Smooth muscle cell (in vitro differentiated cells): ENCODE measurements around the gene STRA8. TPM values are rescaled to one million over a fixed set of nuclear protein-coding genes. Genes with fewer than 3 reads are reported as not detected.
A peak's percentile ranks its signal among the peaks of the same experiment; 100 is the strongest.

Source experiments
- DNase-seq: peaks from one replicate; lab custom pipeline; 2025; ENCODE audit not compliant: unreplicated experiment; lab: John Stamatoyannopoulos, UW
- H2AFZ ChIP-seq: fragments of 200-600 bp; sonication (generic); 2 replicates; pipeline ENCODE4 v1.6.0; 2016; ENCODE audit warnings: antibody characterized with exemption, low read depth, mild to moderate bottlenecking
- H3F3A ChIP-seq: fragments of 200-600 bp; sonication (generic); 2 replicates; pipeline ENCODE4 v1.6.0; 2017; ENCODE audit warnings: antibody characterized with exemption, low read depth
- H3K27ac ChIP-seq: fragments of 200-600 bp; sonication (generic); 2 replicates; pipeline ENCODE4 v1.5.1; 2016; ENCODE audit warnings: low read depth, mild to moderate bottlenecking
- H3K27me3 ChIP-seq: fragments of 200-600 bp; sonication (generic); 2 replicates; pipeline ENCODE4 v1.6.1; 2016; ENCODE audit warnings: low read depth, mild to moderate bottlenecking
- H3K36me3 ChIP-seq: fragments of 200-600 bp; sonication (generic); 2 replicates; pipeline ENCODE4 v1.5.1; 2016; ENCODE audit warnings: low read depth
- H3K4me1 ChIP-seq: fragments of 200-600 bp; sonication (generic); 2 replicates; pipeline ENCODE4 v1.5.1; 2016; ENCODE audit warnings: low read depth
- H3K4me2 ChIP-seq: fragments of 200-600 bp; sonication (generic); 2 replicates; pipeline ENCODE4 v1.6.0; 2016; ENCODE audit warnings: mild to moderate bottlenecking
- H3K4me3 ChIP-seq: fragments of 200-600 bp; sonication (generic); 2 replicates; pipeline ENCODE4 v1.5.1; 2016; ENCODE audit warnings: mild to moderate bottlenecking
- H3K79me2 ChIP-seq: fragments of 200-600 bp; sonication (generic); 2 replicates; pipeline ENCODE4 v1.6.0; 2016; ENCODE audit warnings: low read depth, mild to moderate bottlenecking
- H3K9ac ChIP-seq: fragments of 200-600 bp; sonication (generic); 2 replicates; pipeline ENCODE4 v1.6.0; 2016; ENCODE audit warnings: low read depth
- H3K9me3 ChIP-seq: fragments of 200-600 bp; sonication (generic); replicated peaks from 2 replicates; pipeline ENCODE4 v1.5.1; 2016; ENCODE audit warnings: low read depth
- H4K20me1 ChIP-seq: fragments of 200-600 bp; sonication (generic); 2 replicates; pipeline ENCODE4 v1.6.0; 2016; ENCODE audit warnings: low read depth
- WGBS: methylation state at CpG from one replicate; pipeline ENCODE4 v1.1.7; 2016; ENCODE audit warnings: low lambda C conversion rate; 5-methylcytosine and 5-hydroxymethylcytosine counted together
- polyA plus RNA-seq: library from polyadenylated mRNA; unstranded; fragments of >200 nt; fragmentation: Nextera tagmentation; extraction: Ambion mirVana; gene quantifications from 2 replicates; pipeline ENCODE4 v1.2.1, GENCODE V29; 2016
- total RNA-seq: library from RNA; depleted of rRNA; stranded (reverse); fragments of >200 nt; gene quantifications from 2 replicates; pipeline ENCODE4 v1.2.3, GENCODE V29; 2014
- TF ChIP-seq, protein P1 (sequence below): fragments of 200-600 bp; sonication (generic); IDR thresholded peaks from 2 replicates; pipeline ENCODE4 v1.5.1; 2017; ENCODE audit warnings: borderline replicate concordance, mild to moderate bottlenecking, antibody characterized with exemption; ENCODE audit not compliant: insufficient read depth, poor library complexity, severe bottlenecking

Gene STRA8
- total and polyA plus RNA-seq, 2 experiments from 2014 or later: not detected

DNA sequence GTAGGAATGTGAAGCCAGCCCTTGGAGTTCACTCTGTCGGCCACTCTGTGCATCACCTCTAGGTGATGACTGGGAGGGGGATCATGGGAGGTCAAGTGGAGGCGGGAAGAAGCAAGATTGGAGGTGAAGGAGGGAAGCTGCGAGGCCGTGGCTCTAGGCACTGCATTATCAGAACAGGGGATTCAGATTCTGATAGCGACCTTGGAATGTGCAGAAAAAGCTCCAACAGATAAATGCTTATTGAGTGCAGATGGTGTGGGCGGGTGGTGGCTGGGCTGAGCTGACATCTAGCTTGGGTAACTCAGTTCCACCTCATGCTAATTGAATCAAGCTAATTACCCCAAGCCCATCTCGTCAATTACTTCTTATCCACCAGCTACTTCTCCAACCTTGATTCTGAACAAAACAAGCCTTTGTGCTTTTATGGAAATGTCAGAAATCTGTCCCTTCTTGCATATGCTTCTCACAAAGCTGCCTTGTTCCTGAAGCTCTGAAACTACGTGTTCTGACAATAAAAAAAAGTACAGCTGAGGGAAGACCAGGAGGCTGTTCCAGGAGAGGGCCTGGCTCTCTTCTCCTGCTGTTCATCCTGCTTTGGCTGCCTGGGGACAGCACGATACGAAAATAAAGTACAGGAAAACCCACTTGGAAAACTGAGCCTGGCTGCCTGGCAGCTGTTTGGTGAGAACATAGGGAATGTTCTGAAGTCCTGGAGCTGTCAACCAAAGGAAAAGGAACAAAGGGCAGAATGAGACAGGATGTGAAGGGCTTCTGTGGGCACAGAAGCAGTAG lies 27.5 kb downstream of the STRA8 start:
- no peaks in the 10 kb centered on the region for H3K79me2 ChIP-seq
- no peaks in the 10 kb centered on the region for H3K27me3 ChIP-seq
- H3K4me1 ChIP-seq: peaks cover 10% of the 10 kb centered on the region
- TF ChIP-seq, protein P1, sequence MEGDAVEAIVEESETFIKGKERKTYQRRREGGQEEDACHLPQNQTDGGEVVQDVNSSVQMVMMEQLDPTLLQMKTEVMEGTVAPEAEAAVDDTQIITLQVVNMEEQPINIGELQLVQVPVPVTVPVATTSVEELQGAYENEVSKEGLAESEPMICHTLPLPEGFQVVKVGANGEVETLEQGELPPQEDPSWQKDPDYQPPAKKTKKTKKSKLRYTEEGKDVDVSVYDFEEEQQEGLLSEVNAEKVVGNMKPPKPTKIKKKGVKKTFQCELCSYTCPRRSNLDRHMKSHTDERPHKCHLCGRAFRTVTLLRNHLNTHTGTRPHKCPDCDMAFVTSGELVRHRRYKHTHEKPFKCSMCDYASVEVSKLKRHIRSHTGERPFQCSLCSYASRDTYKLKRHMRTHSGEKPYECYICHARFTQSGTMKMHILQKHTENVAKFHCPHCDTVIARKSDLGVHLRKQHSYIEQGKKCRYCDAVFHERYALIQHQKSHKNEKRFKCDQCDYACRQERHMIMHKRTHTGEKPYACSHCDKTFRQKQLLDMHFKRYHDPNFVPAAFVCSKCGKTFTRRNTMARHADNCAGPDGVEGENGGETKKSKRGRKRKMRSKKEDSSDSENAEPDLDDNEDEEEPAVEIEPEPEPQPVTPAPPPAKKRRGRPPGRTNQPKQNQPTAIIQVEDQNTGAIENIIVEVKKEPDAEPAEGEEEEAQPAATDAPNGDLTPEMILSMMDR: no peak
- no peak for DNase-seq
- H3F3A ChIP-seq: no peaks in the 10 kb centered on the region
- WGBS: 27% methylated on average over 10 of the region's 10 CpGs
- no peaks in the 10 kb centered on the region for H3K9me3 ChIP-seq
- H3K9ac ChIP-seq: no peak overlapping the region
- H3K27ac ChIP-seq: no peak overlapping the region
- H3K4me3 ChIP-seq: no peak overlapping the region
- H3K36me3 ChIP-seq: no peaks in the 10 kb centered on the region
- H2AFZ ChIP-seq: no peak overlapping the region
- no peaks in the 10 kb centered on the region for H4K20me1 ChIP-seq
- peak overlapping the region; percentile 7 for H3K4me2 ChIP-seq

DNA sequence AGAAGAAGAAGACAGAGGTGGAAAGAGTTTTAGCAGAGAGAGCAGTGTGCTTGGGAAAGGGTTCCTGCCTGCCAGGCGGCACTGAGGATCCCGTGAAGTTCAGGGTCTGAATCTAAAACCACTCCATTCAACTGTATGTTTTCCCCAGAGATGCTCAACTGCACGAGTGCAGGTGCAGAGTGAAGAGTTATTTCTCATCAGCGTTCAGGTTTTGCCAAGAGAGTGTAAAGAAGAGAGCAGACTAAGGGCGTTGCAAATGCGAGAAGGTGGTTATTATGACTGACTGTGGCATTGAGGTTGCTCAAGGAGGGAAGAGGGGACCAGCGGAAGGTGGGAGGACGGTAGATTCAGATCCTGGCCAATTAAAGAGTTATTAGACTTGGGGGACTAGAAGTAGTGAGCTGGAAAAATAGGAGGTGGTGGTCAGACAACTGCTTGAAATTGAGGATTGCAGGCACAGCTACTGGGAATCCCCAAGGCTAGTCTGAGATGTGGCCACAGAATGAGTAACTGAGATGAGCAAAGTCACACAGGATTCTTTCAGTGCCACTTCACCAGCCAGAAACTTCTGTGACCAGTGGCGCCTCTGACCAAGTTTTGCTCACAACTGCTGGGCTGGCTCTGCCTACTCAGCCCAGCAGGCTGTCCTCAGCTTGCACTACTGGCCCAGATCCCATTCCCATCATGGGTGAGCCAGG lies 29.1 kb downstream of the STRA8 start:
- H2AFZ ChIP-seq: no peak overlapping the region
- no peaks in the 10 kb centered on the region for H3F3A ChIP-seq
- no peaks in the 10 kb centered on the region for H3K79me2 ChIP-seq
- WGBS: 90% methylated on average over 9 of the region's 9 CpGs
- no peak overlapping the region for H3K9ac ChIP-seq
- no peak overlapping the region for H3K4me2 ChIP-seq
- no peaks in the 10 kb centered on the region for H3K36me3 ChIP-seq
- peaks cover 10% of the 10 kb centered on the region for H3K4me1 ChIP-seq
- H3K9me3 ChIP-seq: peaks cover 6% of the 10 kb centered on the region
- DNase-seq: no peak
- peak overlapping the region; percentile 19 for H3K27ac ChIP-seq
- TF ChIP-seq, protein P1: no peak
- no peaks in the 10 kb centered on the region for H3K27me3 ChIP-seq
- H4K20me1 ChIP-seq: no peaks in the 10 kb centered on the region
- H3K4me3 ChIP-seq: no peak overlapping the region

DNA sequence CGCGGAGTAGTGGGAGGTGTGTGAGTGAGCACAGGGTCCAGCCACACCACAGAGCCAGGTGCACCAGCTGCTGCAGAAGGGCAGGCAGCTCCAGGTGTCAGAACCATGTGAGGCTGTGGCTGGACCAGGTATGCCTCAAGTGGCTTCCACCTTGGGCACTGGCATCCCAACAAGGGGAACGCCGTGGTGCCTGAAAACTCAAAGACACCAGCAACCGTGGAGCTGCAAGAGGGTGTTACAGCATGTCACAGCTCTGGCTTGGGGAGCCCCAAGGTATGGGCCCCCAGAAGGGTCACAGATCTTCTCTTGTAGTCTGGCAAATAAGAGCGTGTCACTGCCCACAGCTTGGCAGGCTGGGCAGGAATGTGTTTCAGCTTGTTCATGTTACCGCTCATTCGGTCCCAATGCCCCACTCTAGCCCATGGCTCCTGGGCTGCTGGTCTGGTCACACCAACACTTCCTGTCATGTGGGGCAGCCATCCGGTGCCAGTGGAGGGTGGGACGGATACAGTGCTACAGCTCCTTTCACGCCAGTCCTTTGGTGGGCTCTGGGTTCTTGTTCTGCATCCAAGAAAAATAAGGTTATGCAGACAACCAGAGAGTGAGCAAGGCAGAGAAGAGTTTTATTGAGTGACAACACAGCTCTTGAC lies 29.8 kb downstream of the STRA8 start:
- no peaks in the 10 kb centered on the region for H4K20me1 ChIP-seq
- no peaks in the 10 kb centered on the region for H3F3A ChIP-seq
- H2AFZ ChIP-seq: no peak overlapping the region
- peaks cover 10% of the 10 kb centered on the region for H3K4me1 ChIP-seq
- 95% methylated on average over 11 of the region's 11 CpGs for WGBS
- TF ChIP-seq, protein P1: no peak
- no peaks in the 10 kb centered on the region for H3K79me2 ChIP-seq
- no peaks in the 10 kb centered on the region for H3K36me3 ChIP-seq
- peaks cover 6% of the 10 kb centered on the region for H3K9me3 ChIP-seq
- H3K4me3 ChIP-seq: no peak overlapping the region
- no peaks in the 10 kb centered on the region for H3K27me3 ChIP-seq
- DNase-seq: no peak
- no peak overlapping the region for H3K4me2 ChIP-seq
- H3K9ac ChIP-seq: no peak overlapping the region
- no peak overlapping the region for H3K27ac ChIP-seq
